CD4-positive, alpha-beta T cell treated with Interferon alpha-2 for 1 hour (primary cell): ENCODE results near the gene SVEP1.

ENCODE experiments used
- DNase-seq, 2 donors: peaks; one replicate each; pipeline ENCODE4 v3.0.0-alpha.2; 2020 to 2022

SVEP1 gene

DNA sequence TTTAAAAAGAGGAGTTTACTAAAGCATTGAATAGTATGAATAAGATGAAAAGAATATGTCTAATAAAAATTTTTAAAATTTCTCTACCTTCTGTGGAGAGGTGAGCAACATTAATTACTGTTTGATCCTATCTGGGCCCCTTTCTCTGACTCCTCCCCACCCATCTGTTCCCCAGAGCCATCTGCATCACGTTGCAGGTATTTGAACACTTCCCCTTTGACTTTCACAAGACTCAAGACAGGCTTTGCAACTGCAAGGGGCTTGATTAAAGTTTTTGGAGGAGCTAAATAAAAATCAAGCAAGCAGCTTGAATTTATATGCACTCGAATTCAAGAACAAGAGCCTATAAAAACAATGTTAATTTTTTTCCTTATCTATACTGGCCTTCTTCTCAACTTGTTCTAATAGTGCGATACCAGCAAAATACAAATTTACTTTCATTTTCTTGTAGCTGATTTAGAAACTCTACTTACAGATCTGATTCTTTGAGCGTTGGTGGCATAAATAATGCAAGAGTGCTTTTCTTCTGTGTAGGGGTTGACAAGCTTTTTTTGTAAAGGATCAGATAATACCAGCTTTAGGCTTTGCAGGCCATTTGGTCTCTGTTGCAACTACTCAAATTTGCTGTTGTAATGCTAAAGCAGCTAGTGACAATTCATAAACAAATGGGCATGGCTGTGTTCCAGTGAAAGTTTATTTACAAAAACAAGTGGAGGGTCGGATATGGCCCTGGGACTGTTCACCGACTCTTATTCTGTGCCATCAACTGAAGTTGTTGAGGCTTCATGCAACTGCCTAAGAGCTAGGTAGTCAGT lies 263.1 kb downstream of the SVEP1 start:
- DNase-seq, result no peak
